Activated CD4-positive, alpha-beta memory T cell treated with anti-CD3 and anti-CD28 coated beads, Interleukin-2, amount 10 ng/mL, durations not matched to agents 7 days and 5 days (primary cell): ENCODE data around the gene IGSF9B. TPM values are rescaled to one million over a fixed set of nuclear protein-coding genes. Genes with fewer than 3 reads are reported as not detected.

Experiments used
- CTCF ChIA-PET: fragments of 350-600 bp; sonication (Branson Sonifier 250); formaldehyde crosslinking; loops from one replicate; lab custom pipeline; 2021; ENCODE audit warnings: antibody characterized with exemption, inconsistent platforms; lab: Charles Lee
- POLR2A ChIA-PET: fragments of 350-600 bp; sonication (Branson Sonifier 250); formaldehyde crosslinking; loops from one replicate; lab custom pipeline; 2021; ENCODE audit warnings: antibody characterized with exemption; lab: Charles Lee
- DNase-seq: peaks from one replicate; pipeline ENCODE4 v3.0.0-alpha.2; 2020
- H3K27ac Mint-ChIP-seq: one replicate; pipeline ENCODE4 v1.8.0; 2021; ENCODE audit warnings: mild to moderate bottlenecking, mixed read lengths
- H3K27me3 Mint-ChIP-seq: one replicate; pipeline ENCODE4 v1.8.0; 2021; ENCODE audit warnings: mixed read lengths
- H3K36me3 Mint-ChIP-seq: one replicate; pipeline ENCODE4 v1.8.0; 2021; ENCODE audit warnings: low read depth, mixed read lengths
- H3K4me1 Mint-ChIP-seq: one replicate; pipeline ENCODE4 v1.8.0; 2021; ENCODE audit warnings: mixed read lengths
- H3K4me3 Mint-ChIP-seq: one replicate; pipeline ENCODE4 v1.8.0; 2021; ENCODE audit warnings: mild to moderate bottlenecking, mixed read lengths
- H3K9me3 Mint-ChIP-seq: one replicate; pipeline ENCODE4 v1.8.0; 2021; ENCODE audit warnings: mixed read lengths
- total RNA-seq, 2 experiments: library from RNA; stranded (reverse); gene quantifications; one replicate each; pipeline ENCODE4 v1.2.3, GENCODE V29; 2021

IGSF9B gene
- total RNA-seq, 2 experiments from 2014 or later = 66.2 to 70.8 TPM

GRCh38 chr11:133896642-133897330, 60.0 kb downstream of the IGSF9B start:
- ChIA-PET POLR2A (no interaction called here), CTCF (interaction anchor here (0.7 kb wide), 1 partner anchor 44 kb away, joined by 3 read pairs; no protein-coding TSS in a partner anchor)
- H3K36me3 Mint-ChIP-seq = peaks cover 8% of the 10 kb centered on the region
- peaks cover 8% of the 10 kb centered on the region for H3K27me3 Mint-ChIP-seq
- DNase-seq = peak; percentile 9
- no peak overlapping the region for H3K4me3 Mint-ChIP-seq
- no peaks in the 10 kb centered on the region for H3K4me1 Mint-ChIP-seq
- H3K27ac Mint-ChIP-seq = no peak overlapping the region
- H3K9me3 Mint-ChIP-seq = no peaks in the 10 kb centered on the region

DNA sequence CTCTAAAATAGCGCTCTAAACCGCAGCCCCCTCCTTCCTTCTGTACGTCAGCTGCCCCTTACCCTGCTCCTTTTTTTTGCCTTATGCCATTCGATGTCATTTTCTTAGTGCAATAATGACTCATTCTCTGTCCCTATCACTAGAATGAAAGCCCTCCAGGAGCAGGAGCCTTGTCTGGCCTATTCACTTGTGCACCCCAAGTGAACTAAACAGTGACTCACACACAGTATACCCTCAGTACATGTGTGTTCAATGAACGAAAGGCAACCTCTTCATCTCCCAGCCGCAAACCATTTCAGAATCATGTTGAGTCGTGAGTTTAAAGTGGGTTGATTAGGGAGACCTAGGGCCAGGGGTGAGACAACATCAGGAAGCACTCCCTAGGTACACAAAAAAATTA, 60.7 kb downstream of the IGSF9B start:
- no peak overlapping the region for H3K27ac Mint-ChIP-seq
- H3K36me3 Mint-ChIP-seq = peaks cover 8% of the 10 kb centered on the region
- no peaks in the 10 kb centered on the region for H3K9me3 Mint-ChIP-seq
- POLR2A ChIA-PET = no interaction called here
- H3K4me3 Mint-ChIP-seq = no peak overlapping the region
- H3K27me3 Mint-ChIP-seq = peaks cover 10% of the 10 kb centered on the region
- DNase-seq = no peak
- H3K4me1 Mint-ChIP-seq = no peaks in the 10 kb centered on the region
- CTCF ChIA-PET = no interaction called here

DNA sequence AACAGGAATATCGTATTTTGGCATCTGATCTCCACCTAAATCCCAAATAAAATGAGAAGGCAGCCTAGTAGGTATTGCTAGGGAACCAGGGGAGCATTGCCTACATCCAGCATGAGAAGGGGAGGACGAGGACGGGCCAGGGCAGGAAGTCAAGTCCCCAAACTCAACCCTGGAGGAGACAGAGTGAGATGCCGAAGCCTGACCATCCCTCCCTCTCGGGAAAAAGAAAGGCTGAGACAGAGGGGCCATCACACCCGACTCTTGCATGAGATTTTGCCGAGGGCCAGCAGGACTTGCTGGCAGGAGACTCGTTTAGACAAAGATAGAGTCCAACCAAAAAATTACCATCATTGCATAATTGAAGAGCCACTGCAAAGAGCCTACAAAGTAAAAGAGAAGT, 61.2 kb downstream of the IGSF9B start:
- Mint-ChIP-seq H3K27ac (no peak overlapping the region), H3K4me3 (no peak overlapping the region), H3K4me1 (no peaks in the 10 kb centered on the region), H3K9me3 (no peaks in the 10 kb centered on the region), H3K27me3 (peaks cover 13% of the 10 kb centered on the region), H3K36me3 (peaks cover 8% of the 10 kb centered on the region)
- DNase-seq = no peak
- POLR2A ChIA-PET = no interaction called here
- CTCF ChIA-PET = no interaction called here

GRCh38 chr11:133895061-133895479, 61.7 kb downstream of the IGSF9B start:
- POLR2A ChIA-PET = no interaction called here
- Mint-ChIP-seq H3K27me3 (peaks cover 17% of the 10 kb centered on the region), H3K27ac (no peak overlapping the region), H3K4me1 (no peaks in the 10 kb centered on the region), H3K36me3 (peaks cover 8% of the 10 kb centered on the region), H3K4me3 (no peak overlapping the region), H3K9me3 (no peaks in the 10 kb centered on the region)
- CTCF ChIA-PET = interaction anchor here (0.5 kb wide), 1 partner anchor 128 kb away, joined by 4 read pairs; no protein-coding TSS in a partner anchor
- no peak for DNase-seq

GRCh38 chr11:133893381-133893780, 63.4 kb downstream of the IGSF9B start:
- Mint-ChIP-seq H3K36me3 (peaks cover 2% of the 10 kb centered on the region), H3K4me1 (no peaks in the 10 kb centered on the region), H3K9me3 (no peaks in the 10 kb centered on the region), H3K27ac (no peak overlapping the region), H3K27me3 (peaks cover 18% of the 10 kb centered on the region), H3K4me3 (no peak overlapping the region)
- no peak for DNase-seq
- CTCF ChIA-PET = no interaction called here
- POLR2A ChIA-PET = no interaction called here

GRCh38 chr11:133892584-133893380, 64.0 kb downstream of the IGSF9B start:
- POLR2A ChIA-PET = no interaction called here
- Mint-ChIP-seq H3K36me3 (peaks cover 2% of the 10 kb centered on the region), H3K9me3 (no peaks in the 10 kb centered on the region), H3K27ac (no peak overlapping the region), H3K4me1 (no peaks in the 10 kb centered on the region), H3K27me3 (peaks cover 21% of the 10 kb centered on the region), H3K4me3 (no peak overlapping the region)
- CTCF ChIA-PET = no interaction called here
- DNase-seq = no peak

- Mint-ChIP-seq H3K4me1 (no peaks in the 10 kb centered on the region), H3K36me3 (peaks cover under 1% of the 10 kb centered on the region), H3K4me3 (no peak overlapping the region), H3K9me3 (no peaks in the 10 kb centered on the region), H3K27me3 (peaks cover 22% of the 10 kb centered on the region), H3K27ac (no peak overlapping the region)
- ChIA-PET CTCF (no interaction called here), POLR2A (no interaction called here)
- no peak for DNase-seq
Measured at GRCh38 chr11:133892126-133892525, 64.6 kb downstream of the IGSF9B start.

DNA sequence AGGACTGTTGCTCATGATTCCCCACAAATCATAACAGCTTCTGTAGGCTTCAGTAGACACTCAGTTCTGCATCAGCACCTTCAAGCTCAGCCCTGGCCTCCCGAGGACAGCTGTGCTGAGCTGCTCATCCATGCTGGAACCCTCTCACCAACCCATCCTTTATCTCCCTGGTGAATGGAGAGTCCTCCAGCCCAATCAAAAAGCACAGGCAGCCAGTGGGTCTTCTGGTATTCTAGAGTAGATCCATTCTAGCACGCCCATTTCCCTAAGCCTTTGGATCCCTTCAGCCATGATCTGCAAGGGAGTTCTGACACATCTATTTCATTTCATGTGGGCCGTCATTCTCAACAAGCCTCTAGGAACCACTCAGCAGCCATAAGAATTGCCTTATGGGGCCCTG, 66.9 kb downstream of the IGSF9B start:
- no peak overlapping the region for H3K27ac Mint-ChIP-seq
- no peaks in the 10 kb centered on the region for H3K36me3 Mint-ChIP-seq
- ChIA-PET CTCF (no interaction called here), POLR2A (no interaction called here)
- peaks cover 25% of the 10 kb centered on the region for H3K27me3 Mint-ChIP-seq
- no peaks in the 10 kb centered on the region for H3K9me3 Mint-ChIP-seq
- no peaks in the 10 kb centered on the region for H3K4me1 Mint-ChIP-seq
- DNase-seq = no peak
- H3K4me3 Mint-ChIP-seq = no peak overlapping the region

DNA sequence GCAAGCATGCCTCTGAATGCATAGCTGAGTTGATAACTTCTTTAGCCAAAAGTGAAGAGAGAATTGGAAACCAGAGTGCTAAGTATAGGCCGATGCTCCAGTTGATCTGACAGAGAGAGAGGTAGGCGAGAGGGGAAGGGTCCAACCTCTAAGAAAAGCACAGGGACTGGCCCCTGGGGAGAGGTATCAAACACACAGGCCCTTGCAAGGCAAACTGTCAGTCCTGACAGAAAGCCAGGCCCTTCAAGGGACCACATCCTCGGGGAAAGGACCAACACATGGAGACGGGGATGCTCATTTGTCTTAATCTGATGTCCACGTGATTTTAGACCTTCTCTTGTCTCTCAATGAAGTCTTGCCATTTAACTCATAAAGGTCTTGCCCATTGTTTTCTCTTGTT, 67.6 kb downstream of the IGSF9B start:
- Mint-ChIP-seq H3K36me3 (no peaks in the 10 kb centered on the region), H3K27me3 (peaks cover 27% of the 10 kb centered on the region), H3K4me3 (no peak overlapping the region), H3K9me3 (no peaks in the 10 kb centered on the region), H3K4me1 (no peaks in the 10 kb centered on the region), H3K27ac (no peak overlapping the region)
- ChIA-PET POLR2A (no interaction called here), CTCF (no interaction called here)
- DNase-seq = no peak

- H3K9me3 Mint-ChIP-seq = no peaks in the 10 kb centered on the region
- no peak overlapping the region for H3K4me3 Mint-ChIP-seq
- H3K36me3 Mint-ChIP-seq = no peaks in the 10 kb centered on the region
- POLR2A ChIA-PET = no interaction called here
- CTCF ChIA-PET = no interaction called here
- H3K27ac Mint-ChIP-seq = no peak overlapping the region
- H3K27me3 Mint-ChIP-seq = peaks cover 36% of the 10 kb centered on the region
- DNase-seq = no peak
- H3K4me1 Mint-ChIP-seq = no peaks in the 10 kb centered on the region
Measured at GRCh38 chr11:133887692-133888332, 69.0 kb downstream of the IGSF9B start.

DNA sequence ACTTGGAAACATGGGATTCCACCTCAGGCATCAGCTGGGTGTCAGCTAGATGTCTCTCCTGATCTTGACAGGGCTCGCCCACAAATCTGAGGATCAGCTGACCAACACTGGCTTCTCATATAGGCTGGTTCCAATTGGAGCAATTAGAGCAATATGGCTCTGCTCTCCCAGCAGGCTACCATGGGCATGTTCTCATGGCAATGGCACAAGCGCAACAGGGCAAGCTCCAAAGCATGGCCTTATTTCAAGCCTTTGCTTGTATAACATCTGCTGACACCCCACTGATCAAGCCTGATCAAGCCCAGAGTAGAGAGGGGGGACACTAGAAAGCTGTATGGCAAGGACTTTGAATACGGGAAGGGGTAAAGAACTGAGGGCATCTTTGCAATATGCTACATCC, 70.7 kb downstream of the IGSF9B start:
- H3K4me3 Mint-ChIP-seq = no peak overlapping the region
- peaks cover 3% of the 10 kb centered on the region for H3K9me3 Mint-ChIP-seq
- no peaks in the 10 kb centered on the region for H3K36me3 Mint-ChIP-seq

GRCh38 chr11:133872160-133872559, 84.6 kb downstream of the IGSF9B start:
- Mint-ChIP-seq H3K27ac (no peak overlapping the region), H3K36me3 (no peaks in the 10 kb centered on the region), H3K4me3 (no peak overlapping the region), H3K27me3 (peaks cover 6% of the 10 kb centered on the region), H3K9me3 (no peaks in the 10 kb centered on the region), H3K4me1 (no peaks in the 10 kb centered on the region)
- POLR2A ChIA-PET = no interaction called here
- DNase-seq = no peak
- CTCF ChIA-PET = no interaction called here

More for the DNA sequence above, 70.7 kb downstream of the IGSF9B start:
- Mint-ChIP-seq H3K4me1 (no peaks in the 10 kb centered on the region), H3K27me3 (peaks cover 34% of the 10 kb centered on the region), H3K27ac (no peak overlapping the region)
- DNase-seq = no peak
- ChIA-PET POLR2A (no interaction called here), CTCF (no interaction called here)

- Mint-ChIP-seq H3K27ac (no peak overlapping the region), H3K4me3 (no peak overlapping the region), H3K36me3 (no peaks in the 10 kb centered on the region), H3K9me3 (no peaks in the 10 kb centered on the region), H3K27me3 (peaks cover 5% of the 10 kb centered on the region), H3K4me1 (no peaks in the 10 kb centered on the region)
- ChIA-PET CTCF (no interaction called here), POLR2A (no interaction called here)
- DNase-seq = no peak
Measured at GRCh38 chr11:133867456-133867855, 89.3 kb downstream of the IGSF9B start.
